ENCODE measurements around the gene DARS1.

Gene DARS1

DNA sequence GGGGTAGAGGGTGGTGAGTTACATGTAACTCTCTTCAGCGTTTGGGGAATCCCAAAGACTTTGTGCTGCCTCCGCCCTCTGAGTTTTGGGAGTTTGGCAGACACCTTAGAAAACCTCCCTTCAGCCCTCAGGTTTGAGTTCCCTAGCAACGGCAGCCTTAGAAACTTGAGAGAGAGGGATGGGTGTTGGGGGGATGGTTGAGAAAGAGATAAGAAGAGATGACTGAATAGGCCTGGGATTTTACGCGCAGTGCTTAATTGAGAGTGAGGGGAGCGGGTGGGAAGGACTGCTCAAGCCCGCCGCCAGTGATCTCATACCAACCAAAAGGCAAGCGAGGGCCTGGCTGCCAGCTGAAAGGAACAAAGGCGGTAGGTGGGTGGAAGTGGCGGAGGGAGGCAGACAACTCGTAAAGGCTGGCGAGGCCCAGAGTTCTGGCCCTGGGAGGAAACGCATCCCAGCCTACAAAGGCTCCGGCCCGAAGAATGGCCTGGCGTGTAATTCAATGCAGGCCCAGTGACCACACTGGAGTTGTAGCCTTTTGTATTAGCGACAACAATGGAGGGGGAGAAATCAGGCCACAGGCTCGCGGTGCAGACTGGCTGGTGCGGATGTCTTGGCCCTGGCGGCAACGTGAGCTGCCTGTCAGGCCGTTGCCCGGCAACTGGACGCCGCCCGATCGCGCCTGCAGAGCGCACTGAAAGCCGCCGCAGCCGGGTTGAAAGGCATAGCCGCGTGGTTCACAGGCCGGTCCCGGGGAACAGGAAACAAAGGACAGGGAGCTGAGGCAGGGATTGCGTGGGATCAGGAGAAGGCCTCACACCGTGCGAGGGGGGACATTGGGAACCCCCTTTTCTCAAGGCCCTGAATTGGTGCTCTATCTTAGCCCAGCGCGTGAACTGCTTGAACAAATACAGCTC, 39.9 kb upstream of the DARS1 start:
- H3K9me2 ChIP-seq (ENCODE audit: low read depth, low read length) = no peaks in the 10 kb centered on the region
- H3K4me2 ChIP-seq (ENCODE audit: low read length) = peak overlapping the region; percentile 62
- no peak overlapping the region for H2AFZ ChIP-seq (ENCODE audit: low read length)
- H3K36me3 ChIP-seq (ENCODE audit: insufficient read depth, low read length) = no peaks in the 10 kb centered on the region
- H3F3A ChIP-seq (ENCODE audit: insufficient read depth, low read length) = no peaks in the 10 kb centered on the region
- peak overlapping the region; percentile 29; the same call in 1 of the 2 replicates for H3K9ac ChIP-seq (ENCODE audit: low read length)
- H3K4me3 ChIP-seq (ENCODE audit: low read depth, low read length, poor library complexity, severe bottlenecking) = peak overlapping the region; percentile 42
- no peaks in the 10 kb centered on the region for H4K20me1 ChIP-seq (ENCODE audit: insufficient read depth, low read length)
- H3K79me2 ChIP-seq (ENCODE audit: insufficient read depth, low read length) = no peaks in the 10 kb centered on the region
- H3K27ac ChIP-seq (ENCODE audit: low read depth, low read length, poor library complexity, severe bottlenecking) = peak overlapping the region; percentile 44
- H3K4me1 ChIP-seq (ENCODE audit: insufficient read depth, low read length, severe bottlenecking) = peaks cover 15% of the 10 kb centered on the region
- H3K9me3 ChIP-seq (ENCODE audit: low read length) = no peaks in the 10 kb centered on the region
- no peaks in the 10 kb centered on the region for H3K27me3 ChIP-seq (ENCODE audit: insufficient read depth, low read length)
- TF ChIP-seq, protein P1, sequence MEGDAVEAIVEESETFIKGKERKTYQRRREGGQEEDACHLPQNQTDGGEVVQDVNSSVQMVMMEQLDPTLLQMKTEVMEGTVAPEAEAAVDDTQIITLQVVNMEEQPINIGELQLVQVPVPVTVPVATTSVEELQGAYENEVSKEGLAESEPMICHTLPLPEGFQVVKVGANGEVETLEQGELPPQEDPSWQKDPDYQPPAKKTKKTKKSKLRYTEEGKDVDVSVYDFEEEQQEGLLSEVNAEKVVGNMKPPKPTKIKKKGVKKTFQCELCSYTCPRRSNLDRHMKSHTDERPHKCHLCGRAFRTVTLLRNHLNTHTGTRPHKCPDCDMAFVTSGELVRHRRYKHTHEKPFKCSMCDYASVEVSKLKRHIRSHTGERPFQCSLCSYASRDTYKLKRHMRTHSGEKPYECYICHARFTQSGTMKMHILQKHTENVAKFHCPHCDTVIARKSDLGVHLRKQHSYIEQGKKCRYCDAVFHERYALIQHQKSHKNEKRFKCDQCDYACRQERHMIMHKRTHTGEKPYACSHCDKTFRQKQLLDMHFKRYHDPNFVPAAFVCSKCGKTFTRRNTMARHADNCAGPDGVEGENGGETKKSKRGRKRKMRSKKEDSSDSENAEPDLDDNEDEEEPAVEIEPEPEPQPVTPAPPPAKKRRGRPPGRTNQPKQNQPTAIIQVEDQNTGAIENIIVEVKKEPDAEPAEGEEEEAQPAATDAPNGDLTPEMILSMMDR (IDR thresholded peaks at IDR 0.05; ENCODE audit: low read length) = no peak
- TF ChIP-seq EZH2 (IDR thresholded peaks at IDR 0.05; ENCODE audit: borderline replicate concordance, low read length) = no peak

DNA sequence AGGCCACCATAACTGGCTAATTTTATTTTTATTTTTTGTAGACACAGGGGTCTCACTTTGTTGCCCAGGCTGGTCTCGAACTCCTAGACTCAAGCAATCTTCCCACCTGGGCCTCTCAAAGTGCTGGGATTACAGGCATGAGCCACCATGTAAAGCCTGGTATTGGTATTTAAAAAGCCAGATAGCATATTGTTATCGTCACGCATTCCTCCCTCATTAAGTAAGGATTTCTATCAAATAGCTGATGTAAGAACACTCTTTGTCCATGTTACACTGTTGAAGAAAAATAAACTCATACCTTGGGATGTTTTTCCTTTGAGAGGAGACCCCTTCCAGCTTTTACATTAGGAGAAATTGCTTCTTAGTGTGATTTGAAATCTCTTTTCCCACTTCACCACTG, 39.2 kb upstream of the DARS1 start:
- H3K27me3 ChIP-seq (ENCODE audit: insufficient read depth, low read length) = no peaks in the 10 kb centered on the region
- no peak overlapping the region for H3K4me3 ChIP-seq (ENCODE audit: low read depth, low read length, poor library complexity, severe bottlenecking)
- no peaks in the 10 kb centered on the region for H3K9me3 ChIP-seq (ENCODE audit: low read length)
- no peaks in the 10 kb centered on the region for H3K79me2 ChIP-seq (ENCODE audit: insufficient read depth, low read length)
- no peaks in the 10 kb centered on the region for H3K9me2 ChIP-seq (ENCODE audit: low read depth, low read length)
- no peaks in the 10 kb centered on the region for H3F3A ChIP-seq (ENCODE audit: insufficient read depth, low read length)
- peak overlapping the region; percentile 44 for H3K27ac ChIP-seq (ENCODE audit: low read depth, low read length, poor library complexity, severe bottlenecking)
- H4K20me1 ChIP-seq (ENCODE audit: insufficient read depth, low read length) = no peaks in the 10 kb centered on the region
- H3K4me2 ChIP-seq (ENCODE audit: low read length) = no peak overlapping the region
- no peaks in the 10 kb centered on the region for H3K36me3 ChIP-seq (ENCODE audit: insufficient read depth, low read length)
- H3K4me1 ChIP-seq (ENCODE audit: insufficient read depth, low read length, severe bottlenecking) = peaks cover 15% of the 10 kb centered on the region
- no peak overlapping the region for H3K9ac ChIP-seq (ENCODE audit: low read length)
- TF ChIP-seq, protein P1 (IDR thresholded peaks at IDR 0.05; ENCODE audit: low read length) = no peak
- TF ChIP-seq EZH2 (IDR thresholded peaks at IDR 0.05; ENCODE audit: borderline replicate concordance, low read length) = no peak
- no peak overlapping the region for H2AFZ ChIP-seq (ENCODE audit: low read length)

DNA sequence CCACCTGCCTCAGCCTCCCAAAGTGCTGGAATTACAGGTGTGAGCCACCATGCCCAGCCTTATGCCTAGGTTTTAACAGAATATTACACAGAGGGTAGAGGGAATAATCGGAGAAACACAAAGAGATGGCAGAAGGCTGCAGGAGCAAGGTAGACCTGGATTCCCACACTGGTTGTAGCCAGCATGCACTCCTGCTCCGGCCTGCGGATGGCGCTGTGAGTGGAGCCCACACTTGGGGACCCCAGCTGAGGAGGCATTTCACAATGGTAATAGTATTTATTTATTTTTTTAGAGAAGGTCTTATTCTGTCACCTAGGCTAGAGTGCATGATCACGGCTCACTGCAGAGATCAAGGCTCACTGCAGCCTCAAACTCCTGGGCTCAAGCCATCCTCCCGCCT, 38.8 kb upstream of the DARS1 start:
- Histone ChIP-seq H3K79me2 (ENCODE audit: insufficient read depth, low read length) (no peaks in the 10 kb centered on the region), H4K20me1 (ENCODE audit: insufficient read depth, low read length) (no peaks in the 10 kb centered on the region), H3K4me1 (ENCODE audit: insufficient read depth, low read length, severe bottlenecking) (peaks cover 19% of the 10 kb centered on the region), H3K4me2 (ENCODE audit: low read length) (no peak overlapping the region), H2AFZ (ENCODE audit: low read length) (no peak overlapping the region), H3K9me2 (ENCODE audit: low read depth, low read length) (no peaks in the 10 kb centered on the region), H3K4me3 (ENCODE audit: low read depth, low read length, poor library complexity, severe bottlenecking) (no peak overlapping the region), H3K9me3 (ENCODE audit: low read length) (no peaks in the 10 kb centered on the region), H3K36me3 (ENCODE audit: insufficient read depth, low read length) (no peaks in the 10 kb centered on the region), H3F3A (ENCODE audit: insufficient read depth, low read length) (no peaks in the 10 kb centered on the region), H3K27me3 (ENCODE audit: insufficient read depth, low read length) (no peaks in the 10 kb centered on the region), H3K27ac (ENCODE audit: low read depth, low read length, poor library complexity, severe bottlenecking) (no peak overlapping the region), H3K9ac (ENCODE audit: low read length) (no peak overlapping the region)
- TF ChIP-seq EZH2 (IDR thresholded peaks at IDR 0.05; ENCODE audit: borderline replicate concordance, low read length) = no peak
- TF ChIP-seq, protein P1 (IDR thresholded peaks at IDR 0.05; ENCODE audit: low read length) = no peak
